Lung microvascular endothelial cell (primary cell): Measurements from ENCODE around the gene MLF2. TPM values are rescaled to one million over a fixed set of nuclear protein-coding genes. Genes with fewer than 3 reads are reported as not detected.
A peak's percentile ranks its signal among the peaks of the same experiment; 100 is the strongest.

ENCODE experiments used
- DNase-seq, 2 donors: peaks; one replicate each; pipeline versions ENCODE4 v3.0.0 to v3.0.0-alpha.2; 2010; ENCODE audit warnings: low read depth in 2 of 2
- total RNA-seq: library from RNA; depleted of rRNA; stranded (reverse); fragments of >200 nt; gene quantifications from 2 replicates; pipeline ENCODE4 v1.2.1, GENCODE V29; 2014

Gene MLF2
- total RNA-seq, 1 donor from 2014 or later = 69.8 TPM

- DNase-seq = no peak
Measured at GRCh38 chr12:6778217-6778573, 25.3 kb upstream of the MLF2 start.

- DNase-seq = no peak
Measured at GRCh38 chr12:6777386-6777785, 24.4 kb upstream of the MLF2 start.

DNA sequence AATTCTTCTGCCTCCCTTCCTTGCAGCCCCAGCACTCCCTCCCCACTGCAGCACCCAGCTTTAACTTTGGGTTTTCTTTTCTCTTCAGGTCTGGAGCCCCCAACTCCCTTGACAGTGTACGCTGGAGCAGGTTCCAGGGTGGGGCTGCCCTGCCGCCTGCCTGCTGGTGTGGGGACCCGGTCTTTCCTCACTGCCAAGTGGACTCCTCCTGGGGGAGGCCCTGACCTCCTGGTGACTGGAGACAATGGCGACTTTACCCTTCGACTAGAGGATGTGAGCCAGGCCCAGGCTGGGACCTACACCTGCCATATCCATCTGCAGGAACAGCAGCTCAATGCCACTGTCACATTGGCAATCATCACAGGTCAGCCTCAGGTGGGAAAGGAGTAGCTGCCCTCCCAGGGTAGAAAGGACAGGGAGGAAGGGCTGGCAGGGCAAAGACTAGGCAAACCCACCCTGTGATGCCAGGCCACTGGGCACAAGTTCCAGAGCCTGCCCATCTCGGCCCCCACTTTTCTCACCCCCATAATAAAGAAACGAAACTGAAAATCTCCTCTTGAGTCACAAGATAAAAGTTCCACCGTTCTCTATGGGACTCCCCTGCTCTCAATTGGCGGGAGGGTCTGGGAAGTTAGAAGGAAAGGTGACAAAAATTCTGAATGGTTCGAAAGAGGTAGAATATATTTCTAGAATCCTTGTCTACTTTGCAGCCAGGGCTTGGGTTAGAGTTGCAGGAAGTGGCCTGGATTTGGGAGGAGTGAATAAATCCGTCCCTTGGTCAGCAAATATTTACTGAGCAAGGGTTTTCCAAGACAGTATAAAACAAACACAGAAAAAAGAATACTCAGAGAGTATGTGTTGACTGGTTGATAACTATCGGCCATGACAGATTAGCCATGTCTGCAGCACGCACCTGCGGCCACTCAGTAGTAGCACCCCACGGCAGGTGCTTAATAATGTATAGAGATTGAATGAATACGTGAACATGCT is 22.5 kb upstream of the MLF2 start:
- no peak for DNase-seq

DNA sequence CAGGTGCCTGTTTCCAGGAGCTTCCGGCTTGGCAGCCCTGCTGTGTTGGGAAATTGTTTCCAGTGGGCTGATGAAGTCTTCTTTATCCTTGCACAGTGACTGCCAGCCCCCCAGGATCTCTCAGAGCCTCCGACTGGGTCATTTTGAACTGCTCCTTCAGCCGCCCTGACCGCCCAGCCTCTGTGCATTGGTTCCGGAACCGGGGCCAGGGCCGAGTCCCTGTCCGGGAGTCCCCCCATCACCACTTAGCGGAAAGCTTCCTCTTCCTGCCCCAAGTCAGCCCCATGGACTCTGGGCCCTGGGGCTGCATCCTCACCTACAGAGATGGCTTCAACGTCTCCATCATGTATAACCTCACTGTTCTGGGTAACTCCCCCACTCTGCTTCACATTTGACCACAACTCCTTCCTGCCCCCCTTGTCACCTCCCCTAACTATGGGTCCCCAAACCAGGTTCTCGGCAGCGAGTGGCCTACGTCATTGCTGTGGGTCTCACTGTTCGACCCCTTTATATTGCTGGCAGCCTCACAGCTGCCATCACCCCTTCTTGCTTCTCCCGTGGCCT is 21.6 kb upstream of the MLF2 start:
- DNase-seq = no peak

DNA sequence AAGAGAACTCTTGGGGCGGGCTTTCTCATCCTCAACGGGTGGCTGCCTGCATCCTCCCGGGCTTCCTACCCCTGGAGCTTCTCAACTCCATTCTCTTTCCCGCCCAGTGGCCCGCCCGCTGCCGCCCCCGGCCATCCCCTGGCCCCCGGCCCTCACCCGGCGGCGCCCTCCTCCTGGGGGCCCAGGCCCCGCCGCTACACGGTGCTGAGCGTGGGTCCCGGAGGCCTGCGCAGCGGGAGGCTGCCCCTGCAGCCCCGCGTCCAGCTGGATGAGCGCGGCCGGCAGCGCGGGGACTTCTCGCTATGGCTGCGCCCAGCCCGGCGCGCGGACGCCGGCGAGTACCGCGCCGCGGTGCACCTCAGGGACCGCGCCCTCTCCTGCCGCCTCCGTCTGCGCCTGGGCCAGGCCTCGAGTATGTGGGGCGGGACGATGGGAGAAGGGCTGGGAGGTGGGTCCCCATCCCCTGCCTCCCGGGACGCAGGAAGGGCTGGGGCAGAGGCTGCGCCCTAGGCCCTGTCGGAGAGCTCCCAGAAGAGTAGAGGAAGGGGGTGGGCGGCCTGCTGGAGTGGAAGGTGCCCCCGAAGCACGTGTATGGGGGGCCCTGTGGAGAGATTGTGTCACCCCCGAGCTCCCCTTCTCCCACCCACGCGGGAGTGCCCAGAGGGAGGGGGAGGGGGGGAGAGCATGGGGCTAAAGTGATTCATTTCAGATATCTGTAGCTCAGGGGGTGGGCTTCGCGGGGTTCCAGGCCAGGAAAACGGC is 20.8 kb upstream of the MLF2 start:
- no peak for DNase-seq

GRCh38 chr12:6772726-6773589 is 20.0 kb upstream of the MLF2 start:
- no peak for DNase-seq

GRCh38 chr12:6772331-6772695 is 19.4 kb upstream of the MLF2 start, which contains the start of gene LAG3:
LAG3 (plus strand) TSS chr12:6772520; CDS start chr12:6772853, 333 bp downstream.
- no peak for DNase-seq

GRCh38 chr12:6771509-6772330 is 18.8 kb upstream of the MLF2 start:
- DNase-seq = no peak

GRCh38 chr12:6771091-6771495 is 18.2 kb upstream of the MLF2 start:
- peak; percentile 69 to 78 for DNase-seq

- no peak for DNase-seq
Measured at GRCh38 chr12:6770600-6770999, 17.7 kb upstream of the MLF2 start.

GRCh38 chr12:6770094-6770493 is 17.2 kb upstream of the MLF2 start:
- no peak for DNase-seq

DNA sequence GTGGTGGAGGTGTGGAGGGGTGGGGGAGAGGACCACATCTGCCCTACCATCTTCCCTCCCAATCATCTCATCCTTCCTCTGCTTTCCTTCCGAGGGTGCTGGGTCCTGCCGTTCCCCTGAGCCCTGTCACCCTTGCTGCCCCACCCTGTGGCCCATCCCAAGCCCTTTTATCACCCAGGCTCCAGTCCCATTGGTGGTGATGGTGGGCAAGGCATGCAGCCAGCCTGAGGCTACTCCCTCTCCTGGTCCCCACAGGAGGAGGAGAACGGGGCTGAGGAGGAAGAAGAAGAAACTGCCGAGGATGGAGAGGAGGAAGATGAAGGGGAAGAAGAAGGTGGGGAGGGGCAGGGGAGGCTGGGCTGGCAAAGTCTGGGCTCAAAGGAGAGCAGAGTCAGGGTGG is 16.7 kb upstream of the MLF2 start:
- no peak for DNase-seq

GRCh38 chr12:6768990-6769389 is 16.0 kb upstream of the MLF2 start:
- peak; percentile 52 to 60 for DNase-seq

DNA sequence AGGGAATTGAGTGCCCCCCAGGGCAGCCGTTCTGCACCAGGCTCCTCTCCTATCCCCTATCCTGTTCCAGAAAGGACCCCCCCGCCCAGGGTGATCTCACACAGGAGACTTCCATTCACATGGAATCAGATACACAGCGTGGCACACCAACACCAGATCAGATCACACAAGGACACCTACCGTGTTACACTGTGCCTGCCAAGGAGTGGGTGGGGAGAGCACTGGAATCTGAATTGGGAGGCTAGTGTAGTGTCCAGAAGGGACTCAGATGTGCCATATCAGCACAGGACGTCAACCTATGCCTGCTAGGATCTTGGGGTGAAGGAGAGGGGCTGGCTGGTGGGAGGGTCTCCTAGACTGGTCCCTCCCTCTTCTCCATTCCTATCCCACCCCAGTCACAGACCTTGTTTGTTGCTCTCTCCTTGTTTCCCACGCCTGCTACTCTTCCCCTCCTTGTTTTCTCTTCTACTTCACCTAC is 15.5 kb upstream of the MLF2 start:
- DNase-seq = peak in 1 of 2 donors; percentile 20

GRCh38 chr12:6767353-6768319 is 14.7 kb upstream of the MLF2 start:
- peak; percentile 38 to 52 for DNase-seq

DNA sequence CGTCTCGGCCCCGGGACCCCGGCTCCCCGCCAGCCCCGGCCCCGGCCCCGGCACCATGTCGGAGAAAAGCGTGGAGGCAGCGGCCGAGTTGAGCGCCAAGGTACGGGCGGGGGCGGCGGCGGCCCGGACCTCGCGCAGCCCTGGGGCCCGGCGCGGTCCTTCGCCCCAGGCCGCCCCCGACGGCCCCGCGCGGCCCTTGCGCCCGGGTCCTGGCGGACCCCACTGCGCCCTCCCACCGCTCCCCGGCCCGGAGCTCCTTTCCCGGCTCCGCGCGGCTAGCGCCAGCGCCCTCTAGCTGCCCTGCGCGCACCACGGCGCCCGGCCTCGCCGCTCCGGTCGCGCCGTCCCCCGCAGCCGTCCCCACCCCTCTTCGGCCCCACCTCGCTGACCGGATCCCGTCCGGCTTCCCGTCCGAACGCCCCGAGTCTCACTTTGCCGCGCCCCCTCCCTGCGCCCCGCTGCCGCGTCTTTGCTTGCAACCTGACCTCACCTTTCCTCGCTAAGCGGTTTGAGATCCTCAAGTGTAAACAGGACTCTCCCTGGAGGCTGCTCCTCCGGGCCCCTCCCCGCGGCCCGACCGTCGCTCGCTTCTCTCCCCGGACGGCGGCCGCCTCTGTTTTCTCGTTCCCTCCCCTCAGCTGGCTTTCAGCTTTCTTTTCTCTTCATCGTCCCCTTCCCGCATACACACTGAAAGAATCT is 13.9 kb upstream of the MLF2 start:
- DNase-seq = peak; percentile 82 to 84

DNA sequence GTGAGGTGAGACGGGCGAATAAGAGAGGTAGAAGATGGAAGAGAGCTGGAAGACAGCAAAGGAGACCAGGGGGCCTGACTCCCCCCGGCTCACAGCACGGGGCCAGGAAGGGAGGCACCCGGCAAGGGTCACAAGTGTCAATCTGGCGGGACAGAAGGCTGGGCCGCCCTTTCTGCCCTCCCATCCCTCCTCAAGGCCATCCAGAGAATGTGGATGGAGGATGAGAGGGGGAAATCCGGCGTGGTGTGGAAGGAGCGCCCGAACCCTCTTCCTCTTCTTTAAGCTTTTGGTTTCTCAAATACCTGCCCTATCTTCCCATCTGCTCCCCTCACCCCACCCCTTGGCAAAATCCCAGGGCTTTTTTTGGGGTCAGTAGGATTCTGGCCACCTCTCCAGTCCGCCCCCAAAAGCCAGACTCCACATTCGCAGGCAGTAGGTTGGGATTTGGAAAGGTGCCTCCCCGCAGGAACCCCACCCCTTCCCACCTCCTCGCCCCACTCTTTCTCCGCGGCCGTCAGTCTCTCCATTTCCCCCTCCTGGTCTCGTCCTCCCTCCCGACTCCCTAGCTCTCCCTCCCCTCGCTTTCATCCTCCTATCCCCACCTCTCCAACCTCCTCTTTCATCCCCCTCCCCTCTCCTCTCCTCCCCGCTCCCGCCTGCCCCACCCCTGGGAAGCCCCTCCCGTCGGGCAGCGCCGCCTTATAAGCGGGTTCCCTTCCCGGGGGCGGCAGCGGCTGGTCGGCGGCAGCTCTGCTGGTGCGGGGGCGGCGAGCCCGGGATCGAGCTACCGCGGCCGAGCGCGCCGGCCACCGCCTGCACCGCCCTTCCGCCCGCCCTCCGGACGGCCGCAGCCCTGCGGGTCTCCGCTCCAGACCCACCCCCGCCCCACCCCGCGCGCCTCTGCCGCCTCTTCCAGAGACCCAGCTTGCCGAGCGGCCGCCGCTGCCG is 13.0 kb upstream of the MLF2 start, which contains the start of gene PTMS:
PTMS (plus strand) TSS at position 730 of the 948 bp plus-strand sequence. CDS start 343 bp downstream, outside the sequence.
- DNase-seq = peak; percentile 79 to 92
